Esophagus muscularis mucosa (tissue), 4 donors: ENCODE measurements around the gene RNF20. TPM values are rescaled to one million over a fixed set of nuclear protein-coding genes. Genes with fewer than 3 reads are reported as not detected.

Source experiments
- DNase-seq: peaks from one replicate; pipeline ENCODE4 v3.0.0-alpha.2; 2017; ENCODE audit errors: extremely low spot score
- H3K27ac ChIP-seq, 4 donors: fragments of 200-600 bp; sonication (generic); replicated peaks in 1 of 4; 1 replicate in 3 of 4; 2 replicates in 1 of 4; pipeline ENCODE4 v1.5.1; 2016 to 2019; ENCODE audit warnings: mild to moderate bottlenecking in 1 of 4
- H3K27me3 ChIP-seq, 4 donors: fragments of 200-600 bp; sonication (generic); one replicate each; pipeline versions ENCODE4 v1.5.1 to v1.6.0; 2016 to 2019
- H3K36me3 ChIP-seq, 4 donors: fragments of 200-600 bp; sonication (generic); one replicate each; pipeline ENCODE4 v1.5.1; 2016 to 2019
- H3K4me1 ChIP-seq, 4 donors: fragments of 200-600 bp; sonication (generic); one replicate each; pipeline ENCODE4 v1.5.1; 2016 to 2019
- H3K4me3 ChIP-seq, 4 donors: fragments of 200-600 bp; sonication (generic); 1 replicate in 2 of 4; 2 replicates in 2 of 4; pipeline ENCODE4 v1.5.1; 2016 to 2019; ENCODE audit warnings: mild to moderate bottlenecking in 4 of 4, moderate library complexity in 1 of 4
- H3K9me3 ChIP-seq, 4 donors: fragments of 200-600 bp; sonication (generic); 1 replicate in 3 of 4; 2 replicates in 1 of 4; pipeline ENCODE4 v1.5.1; 2016 to 2019
- EP300 ChIP-seq: sonication (generic); formaldehyde crosslinking; IDR thresholded peaks from one replicate; pipeline ENCODE4 v1.6.1; 2017; ENCODE audit warnings: antibody characterized with exemption
- POLR2A ChIP-seq: fragments of 450-650 bp; IDR thresholded peaks from one replicate; pipeline ENCODE4 v1.6.1; 2017; ENCODE audit warnings: antibody characterized with exemption, moderate library complexity, mild to moderate bottlenecking, low read depth
- POLR2AphosphoS5 ChIP-seq, 2 donors: sonication (generic); formaldehyde crosslinking; IDR thresholded peaks; one replicate each; pipeline ENCODE4 v1.6.1; 2017; ENCODE audit warnings: antibody characterized with exemption in 2 of 2
- WGBS: methylation state at CpG from one replicate; pipeline ENCODE4 v1.1.5; 2018; 5-methylcytosine and 5-hydroxymethylcytosine counted together
- intact Hi-C: fragments of 100-400 bp; cut with DNase I; formaldehyde crosslinking; loops from one replicate; pipeline ENCODE4 v1.15.1; 2023
- total RNA-seq, 4 donors: library from RNA; depleted of rRNA; stranded (reverse); fragments of >200 nt; gene quantifications; one replicate each; pipeline versions ENCODE4 v1.1.0 to v1.2.1, GENCODE V29; 2016
- TF ChIP-seq, protein P1 (sequence below), 3 experiments: fragments of 200-600 bp in 2 of 3; fragments of 450-650 bp in 1 of 3; sonication (generic) in 2 of 3; IDR thresholded peaks; one replicate each; pipeline ENCODE4 v1.5.1; 2017 to 2019; ENCODE audit warnings: antibody characterized with exemption in 3 of 3, mild to moderate bottlenecking in 2 of 3, moderate library complexity in 1 of 3

The RNF20 gene
- total RNA-seq, 4 donors from 2014 or later = 23.0 to 32.1 (median 27.2) TPM

DNA sequence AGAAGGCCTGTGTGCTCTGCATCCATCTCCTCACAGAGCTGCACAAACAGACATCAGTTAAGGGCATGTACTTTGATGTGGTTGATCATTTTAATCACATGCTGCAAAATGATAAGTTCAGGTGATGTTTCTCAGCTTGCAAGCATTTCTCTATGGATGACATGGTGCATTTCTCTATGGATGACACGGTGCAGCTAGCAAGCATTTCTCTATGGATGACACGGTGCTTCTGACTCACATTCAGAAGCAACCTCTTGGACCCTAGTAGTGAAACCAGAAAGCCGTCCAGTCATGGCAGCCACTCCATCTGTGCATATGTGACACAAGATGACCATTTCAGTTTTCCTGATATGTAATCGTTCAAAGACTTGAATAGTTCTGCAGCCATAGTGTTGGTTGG is 24.1 kb upstream of the RNF20 start:
- TF ChIP-seq POLR2A = no peak
- TF ChIP-seq, protein P1, sequence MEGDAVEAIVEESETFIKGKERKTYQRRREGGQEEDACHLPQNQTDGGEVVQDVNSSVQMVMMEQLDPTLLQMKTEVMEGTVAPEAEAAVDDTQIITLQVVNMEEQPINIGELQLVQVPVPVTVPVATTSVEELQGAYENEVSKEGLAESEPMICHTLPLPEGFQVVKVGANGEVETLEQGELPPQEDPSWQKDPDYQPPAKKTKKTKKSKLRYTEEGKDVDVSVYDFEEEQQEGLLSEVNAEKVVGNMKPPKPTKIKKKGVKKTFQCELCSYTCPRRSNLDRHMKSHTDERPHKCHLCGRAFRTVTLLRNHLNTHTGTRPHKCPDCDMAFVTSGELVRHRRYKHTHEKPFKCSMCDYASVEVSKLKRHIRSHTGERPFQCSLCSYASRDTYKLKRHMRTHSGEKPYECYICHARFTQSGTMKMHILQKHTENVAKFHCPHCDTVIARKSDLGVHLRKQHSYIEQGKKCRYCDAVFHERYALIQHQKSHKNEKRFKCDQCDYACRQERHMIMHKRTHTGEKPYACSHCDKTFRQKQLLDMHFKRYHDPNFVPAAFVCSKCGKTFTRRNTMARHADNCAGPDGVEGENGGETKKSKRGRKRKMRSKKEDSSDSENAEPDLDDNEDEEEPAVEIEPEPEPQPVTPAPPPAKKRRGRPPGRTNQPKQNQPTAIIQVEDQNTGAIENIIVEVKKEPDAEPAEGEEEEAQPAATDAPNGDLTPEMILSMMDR (IDR thresholded peaks at IDR 0.05) = no peak
- TF ChIP-seq POLR2AphosphoS5 (IDR thresholded peaks at IDR 0.05) = no peak
- Histone ChIP-seq H3K36me3 (no peaks in the 10 kb centered on the region), H3K27me3 (no peaks in the 10 kb centered on the region), H3K4me3 (no peak overlapping the region), H3K27ac (no peak overlapping the region), H3K9me3 (no peaks in the 10 kb centered on the region), H3K4me1 (peaks cover 11 to 16% (median 13%) of the 10 kb centered on the region in 4 donors)
- no peak for DNase-seq
- intact Hi-C loops = no loop called here
- 92% methylated on average over 4 of the region's 4 CpGs for WGBS

- Histone ChIP-seq H3K9me3 (no peaks in the 10 kb centered on the region), H3K4me3 (no peak overlapping the region), H3K4me1 (peaks cover 11 to 19% (median 15%) of the 10 kb centered on the region in 4 donors), H3K27ac (no peak overlapping the region), H3K36me3 (no peaks in the 10 kb centered on the region), H3K27me3 (no peaks in the 10 kb centered on the region)
- TF ChIP-seq EP300 (no peak), POLR2AphosphoS5 (IDR thresholded peaks at IDR 0.05) (no peak), POLR2A (no peak)
- TF ChIP-seq, protein P1 (IDR thresholded peaks at IDR 0.05) = no peak
- 90% methylated on average over 6 of the region's 6 CpGs for WGBS
- intact Hi-C loops = no loop called here
- no peak for DNase-seq
Measured at GRCh38 chr9:101510459-101510858, 23.2 kb upstream of the RNF20 start.

- Histone ChIP-seq H3K27ac (no peak overlapping the region), H3K4me1 (peaks cover 11 to 19% (median 15%) of the 10 kb centered on the region in 4 donors), H3K9me3 (no peaks in the 10 kb centered on the region), H3K27me3 (no peaks in the 10 kb centered on the region), H3K4me3 (no peak overlapping the region), H3K36me3 (no peaks in the 10 kb centered on the region)
- WGBS = 100% methylated on average over 2 of the region's 2 CpGs
- no peak for DNase-seq
- TF ChIP-seq, protein P1 (IDR thresholded peaks at IDR 0.05) = no peak
- no peak for TF ChIP-seq POLR2AphosphoS5 (IDR thresholded peaks at IDR 0.05)
- TF ChIP-seq EP300 = no peak
- TF ChIP-seq POLR2A = no peak
- intact Hi-C loops = no loop called here
Measured at GRCh38 chr9:101511009-101511408, 22.6 kb upstream of the RNF20 start.

DNA sequence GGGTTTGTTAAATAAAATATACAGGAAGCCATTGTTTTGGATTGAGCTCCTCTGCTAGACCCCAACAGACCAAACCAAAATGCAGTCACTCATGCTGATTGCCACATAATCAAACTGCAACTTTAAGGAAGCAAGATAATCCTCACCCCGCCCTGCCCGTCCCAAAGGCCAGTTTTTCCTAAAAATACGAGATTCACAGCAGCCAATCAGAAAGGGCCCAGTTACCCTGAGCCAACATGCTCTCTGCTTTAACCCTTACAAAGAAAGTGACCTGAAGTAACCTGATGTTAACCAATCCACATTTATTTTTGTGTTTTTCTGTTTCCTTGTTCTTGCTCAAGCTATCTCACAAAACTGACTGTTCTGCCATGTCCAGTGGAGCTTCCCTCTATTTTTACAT is 21.5 kb upstream of the RNF20 start:
- 77% methylated on average over 3 of the region's 3 CpGs for WGBS

DNA sequence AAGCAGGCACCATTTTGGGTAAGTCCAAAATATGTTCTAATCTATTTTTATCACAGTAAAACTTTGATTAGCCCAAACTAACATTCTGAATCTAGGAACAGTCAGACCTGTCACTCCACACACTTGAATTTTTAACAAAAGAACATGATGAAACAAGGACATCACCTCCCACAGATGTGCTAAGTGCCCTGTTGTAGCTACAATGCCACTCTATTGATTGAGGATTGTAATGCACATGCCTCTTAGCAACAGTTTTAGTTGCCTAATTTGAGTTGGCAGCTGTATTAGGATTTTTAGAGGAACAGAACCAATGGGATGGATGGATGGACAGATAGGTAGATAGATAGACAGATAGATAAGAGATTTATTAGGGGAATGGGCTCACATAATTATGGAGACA is 20.3 kb upstream of the RNF20 start:
- H3K36me3 ChIP-seq = no peaks in the 10 kb centered on the region
- intact Hi-C loops = no loop called here
- no peaks in the 10 kb centered on the region for H3K9me3 ChIP-seq
- TF ChIP-seq, protein P1 (IDR thresholded peaks at IDR 0.05) = no peak
- TF ChIP-seq POLR2A (no peak), EP300 (no peak), POLR2AphosphoS5 (IDR thresholded peaks at IDR 0.05) (no peak)
- no peak overlapping the region for H3K4me3 ChIP-seq
- peaks cover 11 to 19% (median 15%) of the 10 kb centered on the region in 4 donors for H3K4me1 ChIP-seq
- H3K27me3 ChIP-seq = no peaks in the 10 kb centered on the region
- DNase-seq = no peak
- H3K27ac ChIP-seq = peak overlapping the region in 1 of 4 donors; percentile 31

More for the DNA sequence above, 21.5 kb upstream of the RNF20 start:
- no peaks in the 10 kb centered on the region for H3K36me3 ChIP-seq
- no peak for DNase-seq
- H3K4me3 ChIP-seq = no peak overlapping the region
- H3K4me1 ChIP-seq = peaks cover 11 to 19% (median 15%) of the 10 kb centered on the region in 4 donors
- H3K27me3 ChIP-seq = no peaks in the 10 kb centered on the region
- TF ChIP-seq POLR2AphosphoS5 (IDR thresholded peaks at IDR 0.05) (no peak), POLR2A (no peak), EP300 (no peak)
- TF ChIP-seq, protein P1 (IDR thresholded peaks at IDR 0.05) = no peak
- no peaks in the 10 kb centered on the region for H3K9me3 ChIP-seq
- intact Hi-C loops = no loop called here
- H3K27ac ChIP-seq = no peak overlapping the region
